Astrocyte (in vitro differentiated cells and primary cell): ENCODE data around the gene SERPINA9. TPM values are rescaled to one million over a fixed set of nuclear protein-coding genes. Genes with fewer than 3 reads are reported as not detected.

Experiments
- DNase-seq: peaks from one replicate; pipeline ENCODE4 v3.0.0-alpha.2; 2010; ENCODE audit warnings: low read depth
- FAIRE-seq: peaks from 2 replicates; lab custom pipeline; 2011; peaks lifted over from hg19 to GRCh38; lab: Jason Lieb, UNC
- H2AFZ ChIP-seq: 2 replicates; pipeline ENCODE4 v1.6.0; 2012; ENCODE audit warnings: low read depth, low read length, inconsistent platforms
- H3K27ac ChIP-seq: 2 replicates; pipeline ENCODE4 v1.5.1; 2011; ENCODE audit warnings: low read depth, low read length, inconsistent platforms
- H3K27me3 ChIP-seq: 2 replicates; pipeline ENCODE4 v1.6.0; 2011; ENCODE audit warnings: low read length, inconsistent platforms; ENCODE audit not compliant: insufficient read depth
- H3K36me3 ChIP-seq: 2 replicates; pipeline ENCODE4 v1.5.1; 2011; ENCODE audit warnings: low read length, inconsistent platforms; ENCODE audit not compliant: insufficient read depth
- H3K4me1 ChIP-seq: 2 replicates; pipeline ENCODE4 v1.5.1; 2011; ENCODE audit warnings: low read length, inconsistent platforms; ENCODE audit not compliant: insufficient read depth
- H3K4me2 ChIP-seq: 2 replicates; pipeline ENCODE4 v1.6.0; 2012; ENCODE audit warnings: low read length, inconsistent platforms
- H3K4me3 ChIP-seq: 2 replicates; pipeline ENCODE4 v1.5.1; 2011; ENCODE audit warnings: low read depth, mild to moderate bottlenecking, low read length, inconsistent platforms; ENCODE audit not compliant: insufficient read depth
- H3K79me2 ChIP-seq: 2 replicates; pipeline ENCODE4 v1.6.0; 2012; ENCODE audit warnings: mild to moderate bottlenecking, low read length, inconsistent platforms; ENCODE audit not compliant: insufficient read depth
- H3K9ac ChIP-seq: 2 replicates; pipeline ENCODE4 v1.6.0; 2012; ENCODE audit warnings: mild to moderate bottlenecking, low read length, inconsistent platforms
- H3K9me3 ChIP-seq: 2 replicates; pipeline ENCODE4 v1.5.1; 2012; ENCODE audit warnings: low read depth, mild to moderate bottlenecking, low read length, inconsistent platforms; ENCODE audit not compliant: insufficient read depth
- H4K20me1 ChIP-seq: 2 replicates; pipeline ENCODE4 v1.6.0; 2012; ENCODE audit warnings: low read length, inconsistent platforms; ENCODE audit not compliant: insufficient read depth
- H3K27ac Mint-ChIP-seq: one replicate; pipeline ENCODE4 v1.8.0; 2021; ENCODE audit warnings: mild to moderate bottlenecking, mixed read lengths; ENCODE audit not compliant: unreplicated experiment
- H3K27me3 Mint-ChIP-seq: one replicate; pipeline ENCODE4 v1.8.0; 2021; ENCODE audit warnings: low read depth, mixed read lengths; ENCODE audit not compliant: unreplicated experiment
- H3K36me3 Mint-ChIP-seq: one replicate; pipeline ENCODE4 v1.8.0; 2021; ENCODE audit warnings: low read depth, mixed read lengths; ENCODE audit not compliant: unreplicated experiment
- H3K4me1 Mint-ChIP-seq: one replicate; pipeline ENCODE4 v1.8.0; 2021; ENCODE audit warnings: low read depth, mixed read lengths; ENCODE audit not compliant: unreplicated experiment
- H3K4me3 Mint-ChIP-seq: one replicate; pipeline ENCODE4 v1.8.0; 2021; ENCODE audit warnings: mild to moderate bottlenecking, moderate library complexity, mixed read lengths; ENCODE audit not compliant: unreplicated experiment
- H3K9me3 Mint-ChIP-seq: one replicate; pipeline ENCODE4 v1.8.0; 2021; ENCODE audit warnings: mild to moderate bottlenecking, mixed read lengths; ENCODE audit not compliant: unreplicated experiment
- EZH2 ChIP-seq: IDR thresholded peaks from 2 replicates; pipeline ENCODE4 v1.6.1; 2012; ENCODE audit warnings: mild to moderate bottlenecking, low read length, inconsistent platforms; ENCODE audit not compliant: insufficient read depth
- total RNA-seq: library from RNA; stranded (reverse); gene quantifications from 2 replicates; pipeline ENCODE4 v1.2.1, GENCODE V29; 2021
- TF ChIP-seq, protein P1 (sequence below): IDR thresholded peaks from 2 replicates; pipeline ENCODE4 v1.5.1; 2011; ENCODE audit warnings: low read depth, mild to moderate bottlenecking, inconsistent platforms, low read length, moderate library complexity; ENCODE audit not compliant: insufficient read depth

Gene SERPINA9
- total RNA-seq, 1 donor from 2014 or later: not detected

DNA sequence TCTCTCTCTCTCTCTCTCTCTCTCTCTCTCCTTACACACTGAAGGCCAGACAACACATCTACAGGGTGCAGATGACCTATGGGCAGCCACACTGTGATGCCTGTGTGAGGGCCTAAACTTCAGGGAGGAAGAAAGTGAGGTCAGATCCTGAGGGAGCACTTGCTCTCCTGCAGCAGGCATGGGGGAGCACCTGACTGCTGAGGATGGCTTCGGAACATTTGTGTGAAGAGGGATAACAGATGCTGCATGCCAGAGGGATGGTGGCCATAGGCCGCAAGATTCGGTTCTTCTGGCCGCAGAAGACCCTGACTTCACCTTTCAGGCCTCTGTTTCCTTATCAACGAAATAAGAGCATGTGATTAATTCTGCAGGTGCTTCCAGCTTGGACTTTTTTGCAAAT lies 11.7 kb downstream of the SERPINA9 start:
- H3K4me3 Mint-ChIP-seq: no peak overlapping the region
- Histone ChIP-seq H3K4me1 (no peaks in the 10 kb centered on the region), H3K79me2 (no peaks in the 10 kb centered on the region), H3K4me2 (no peak overlapping the region), H2AFZ (no peak overlapping the region), H3K4me3 (no peak overlapping the region), H3K36me3 (no peaks in the 10 kb centered on the region), H3K9me3 (peaks cover 15% of the 10 kb centered on the region), H4K20me1 (no peaks in the 10 kb centered on the region), H3K27me3 (peaks cover 2% of the 10 kb centered on the region), H3K27ac (no peak overlapping the region), H3K9ac (no peak overlapping the region)
- H3K27ac Mint-ChIP-seq: no peak overlapping the region
- peaks cover 17% of the 10 kb centered on the region for H3K9me3 Mint-ChIP-seq
- peaks cover 2% of the 10 kb centered on the region for H3K4me1 Mint-ChIP-seq
- TF ChIP-seq EZH2: no peak
- TF ChIP-seq, protein P1, sequence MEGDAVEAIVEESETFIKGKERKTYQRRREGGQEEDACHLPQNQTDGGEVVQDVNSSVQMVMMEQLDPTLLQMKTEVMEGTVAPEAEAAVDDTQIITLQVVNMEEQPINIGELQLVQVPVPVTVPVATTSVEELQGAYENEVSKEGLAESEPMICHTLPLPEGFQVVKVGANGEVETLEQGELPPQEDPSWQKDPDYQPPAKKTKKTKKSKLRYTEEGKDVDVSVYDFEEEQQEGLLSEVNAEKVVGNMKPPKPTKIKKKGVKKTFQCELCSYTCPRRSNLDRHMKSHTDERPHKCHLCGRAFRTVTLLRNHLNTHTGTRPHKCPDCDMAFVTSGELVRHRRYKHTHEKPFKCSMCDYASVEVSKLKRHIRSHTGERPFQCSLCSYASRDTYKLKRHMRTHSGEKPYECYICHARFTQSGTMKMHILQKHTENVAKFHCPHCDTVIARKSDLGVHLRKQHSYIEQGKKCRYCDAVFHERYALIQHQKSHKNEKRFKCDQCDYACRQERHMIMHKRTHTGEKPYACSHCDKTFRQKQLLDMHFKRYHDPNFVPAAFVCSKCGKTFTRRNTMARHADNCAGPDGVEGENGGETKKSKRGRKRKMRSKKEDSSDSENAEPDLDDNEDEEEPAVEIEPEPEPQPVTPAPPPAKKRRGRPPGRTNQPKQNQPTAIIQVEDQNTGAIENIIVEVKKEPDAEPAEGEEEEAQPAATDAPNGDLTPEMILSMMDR: no peak
- peaks cover 2% of the 10 kb centered on the region for H3K36me3 Mint-ChIP-seq
- DNase-seq (no peak), FAIRE-seq (no peak)
- peaks cover 25% of the 10 kb centered on the region for H3K27me3 Mint-ChIP-seq

DNA sequence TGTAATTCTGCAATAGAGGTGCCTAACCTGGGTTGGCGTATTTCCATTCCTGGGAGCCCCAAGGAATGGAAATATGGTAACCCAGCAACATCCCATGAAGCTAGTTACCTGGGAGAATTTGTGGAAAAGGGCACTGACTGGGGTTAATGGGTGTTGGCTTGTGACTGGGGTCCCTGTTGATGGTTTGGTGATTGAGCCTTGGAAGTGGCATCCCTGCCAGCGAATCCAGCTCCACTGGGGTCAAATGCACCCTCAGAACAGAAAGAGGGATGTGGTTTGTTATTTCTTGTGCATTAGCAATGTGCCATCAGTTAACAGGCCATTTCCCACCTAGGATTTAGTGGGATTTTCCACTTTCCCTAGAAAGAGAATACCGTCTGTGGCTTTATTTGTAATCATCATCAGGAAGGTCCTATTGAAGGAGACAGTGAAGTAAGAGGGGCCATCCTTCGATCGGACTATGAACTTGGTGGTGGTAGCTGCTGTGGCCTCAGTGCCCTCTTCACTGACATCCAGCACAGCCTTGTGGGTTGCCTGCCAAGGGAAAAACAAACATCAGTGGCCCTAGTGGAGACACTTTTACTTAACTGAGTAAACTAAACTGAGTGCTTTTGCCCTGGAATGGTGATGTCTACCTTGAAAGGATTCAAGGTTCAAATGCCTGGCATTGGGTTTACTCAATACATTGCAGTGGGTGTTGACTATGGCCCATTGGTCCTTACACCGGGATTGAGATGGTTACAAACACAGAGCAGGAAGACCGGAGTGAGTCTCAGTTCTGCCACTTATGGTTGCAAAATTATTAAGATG lies 13.0 kb downstream of the SERPINA9 start:
- Histone ChIP-seq H2AFZ (no peak overlapping the region), H4K20me1 (no peaks in the 10 kb centered on the region), H3K4me2 (no peak overlapping the region), H3K4me1 (no peaks in the 10 kb centered on the region), H3K27ac (no peak overlapping the region), H3K27me3 (peaks cover 2% of the 10 kb centered on the region), H3K9ac (no peak overlapping the region), H3K36me3 (no peaks in the 10 kb centered on the region), H3K9me3 (peaks cover 15% of the 10 kb centered on the region), H3K79me2 (no peaks in the 10 kb centered on the region), H3K4me3 (no peak overlapping the region)
- TF ChIP-seq, protein P1: no peak
- TF ChIP-seq EZH2: no peak
- FAIRE-seq: no peak
- H3K36me3 Mint-ChIP-seq: peaks cover 2% of the 10 kb centered on the region
- no peak overlapping the region for H3K4me3 Mint-ChIP-seq
- H3K4me1 Mint-ChIP-seq: peaks cover 2% of the 10 kb centered on the region
- H3K9me3 Mint-ChIP-seq: peaks cover 20% of the 10 kb centered on the region
- no peak for DNase-seq
- H3K27ac Mint-ChIP-seq: no peak overlapping the region
- peaks cover 20% of the 10 kb centered on the region for H3K27me3 Mint-ChIP-seq

DNA sequence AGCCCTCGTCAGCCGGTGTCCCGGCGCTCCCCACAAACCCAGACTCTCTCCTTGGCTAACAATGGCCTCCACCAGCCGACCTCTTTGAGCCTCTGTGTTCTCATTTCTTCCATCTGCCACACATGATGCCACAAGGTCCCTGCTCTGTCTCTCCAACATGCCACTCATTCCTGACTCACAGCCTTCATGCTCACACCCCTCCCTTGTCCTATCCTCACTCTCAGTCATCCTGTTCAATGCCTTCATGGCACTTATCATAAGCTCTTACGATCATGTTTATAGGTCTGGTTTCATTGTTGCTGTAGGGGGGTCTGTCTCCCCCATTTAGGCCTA lies 13.8 kb downstream of the SERPINA9 start:
- Histone ChIP-seq H3K4me3 (no peak overlapping the region), H3K79me2 (no peaks in the 10 kb centered on the region), H3K4me1 (no peaks in the 10 kb centered on the region), H3K9me3 (peaks cover 15% of the 10 kb centered on the region), H3K4me2 (peak overlapping the region; percentile 28), H3K9ac (no peak overlapping the region), H3K27me3 (peaks cover under 1% of the 10 kb centered on the region), H2AFZ (peak overlapping the region; percentile 42), H3K27ac (peak overlapping the region; percentile 38), H3K36me3 (no peaks in the 10 kb centered on the region), H4K20me1 (no peaks in the 10 kb centered on the region)
- H3K4me3 Mint-ChIP-seq: no peak overlapping the region
- H3K27ac Mint-ChIP-seq: no peak overlapping the region
- no peak for DNase-seq
- peaks cover 20% of the 10 kb centered on the region for H3K9me3 Mint-ChIP-seq
- H3K36me3 Mint-ChIP-seq: peaks cover 2% of the 10 kb centered on the region
- peaks cover 15% of the 10 kb centered on the region for H3K27me3 Mint-ChIP-seq
- H3K4me1 Mint-ChIP-seq: peaks cover 2% of the 10 kb centered on the region
- FAIRE-seq: no peak
- no peak for TF ChIP-seq EZH2
- TF ChIP-seq, protein P1: no peak
